ENCODE measurements around the gene NCAPG2. TPM values are rescaled to one million over a fixed set of nuclear protein-coding genes. Genes with fewer than 3 reads are reported as not detected.

The NCAPG2 gene
- total and polyA plus RNA-seq, 2 experiments from 2014 or later = 38.7 to 91.2 TPM

DNA sequence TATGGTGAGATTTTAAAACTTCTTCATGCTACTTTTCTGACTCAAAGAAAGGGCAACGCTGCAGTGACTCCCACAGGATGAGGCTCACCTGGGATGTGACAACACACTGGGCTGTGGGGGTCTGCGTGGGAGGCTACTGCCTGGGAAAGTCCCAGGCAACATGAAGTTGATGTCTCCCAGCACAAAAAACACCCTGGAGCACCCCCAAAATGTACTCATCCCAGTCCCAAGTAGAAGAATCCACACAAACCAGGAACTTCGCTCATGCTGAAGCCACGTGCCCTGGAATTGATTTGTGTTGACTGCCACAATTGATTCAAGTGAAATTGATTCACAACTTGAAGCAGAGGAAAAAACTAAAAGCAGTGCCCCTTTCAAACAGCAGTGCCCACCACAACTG is 92.1 kb downstream of the NCAPG2 start:
- Histone ChIP-seq H3K36me3 (ENCODE audit: insufficient read depth) (no peaks in the 10 kb centered on the region), H3K9me2 (ENCODE audit: insufficient read depth) (no peaks in the 10 kb centered on the region), H3K27me3 (ENCODE audit: insufficient read depth) (no peaks in the 10 kb centered on the region), H3K79me2 (replicated peaks; ENCODE audit: insufficient read depth) (peaks cover 18% of the 10 kb centered on the region), H3K4me3 (no peak overlapping the region), H4K20me1 (replicated peaks; ENCODE audit: insufficient read depth) (no peaks in the 10 kb centered on the region), H3K4me1 (ENCODE audit: insufficient read depth) (peaks cover 29% of the 10 kb centered on the region), H3K27ac (ENCODE audit: low read depth) (peak overlapping the region; percentile 56; the same call in 1 of the 2 replicates), H2AFZ (no peak overlapping the region), H3F3A (replicated peaks; ENCODE audit: low read depth) (no peaks in the 10 kb centered on the region), H3K4me2 (no peak overlapping the region)
- no peak overlapping the region for H3K4me3 Mint-ChIP-seq
- ATAC-seq (no peak), DNase-seq (ENCODE audit: low spot score) (no peak)
- peaks cover 24% of the 10 kb centered on the region for H3K36me3 Mint-ChIP-seq (ENCODE audit: low read depth)
- H3K9me3 Mint-ChIP-seq = no peaks in the 10 kb centered on the region; the same call in 2 of the 3 replicates
- TF ChIP-seq, protein P1, sequence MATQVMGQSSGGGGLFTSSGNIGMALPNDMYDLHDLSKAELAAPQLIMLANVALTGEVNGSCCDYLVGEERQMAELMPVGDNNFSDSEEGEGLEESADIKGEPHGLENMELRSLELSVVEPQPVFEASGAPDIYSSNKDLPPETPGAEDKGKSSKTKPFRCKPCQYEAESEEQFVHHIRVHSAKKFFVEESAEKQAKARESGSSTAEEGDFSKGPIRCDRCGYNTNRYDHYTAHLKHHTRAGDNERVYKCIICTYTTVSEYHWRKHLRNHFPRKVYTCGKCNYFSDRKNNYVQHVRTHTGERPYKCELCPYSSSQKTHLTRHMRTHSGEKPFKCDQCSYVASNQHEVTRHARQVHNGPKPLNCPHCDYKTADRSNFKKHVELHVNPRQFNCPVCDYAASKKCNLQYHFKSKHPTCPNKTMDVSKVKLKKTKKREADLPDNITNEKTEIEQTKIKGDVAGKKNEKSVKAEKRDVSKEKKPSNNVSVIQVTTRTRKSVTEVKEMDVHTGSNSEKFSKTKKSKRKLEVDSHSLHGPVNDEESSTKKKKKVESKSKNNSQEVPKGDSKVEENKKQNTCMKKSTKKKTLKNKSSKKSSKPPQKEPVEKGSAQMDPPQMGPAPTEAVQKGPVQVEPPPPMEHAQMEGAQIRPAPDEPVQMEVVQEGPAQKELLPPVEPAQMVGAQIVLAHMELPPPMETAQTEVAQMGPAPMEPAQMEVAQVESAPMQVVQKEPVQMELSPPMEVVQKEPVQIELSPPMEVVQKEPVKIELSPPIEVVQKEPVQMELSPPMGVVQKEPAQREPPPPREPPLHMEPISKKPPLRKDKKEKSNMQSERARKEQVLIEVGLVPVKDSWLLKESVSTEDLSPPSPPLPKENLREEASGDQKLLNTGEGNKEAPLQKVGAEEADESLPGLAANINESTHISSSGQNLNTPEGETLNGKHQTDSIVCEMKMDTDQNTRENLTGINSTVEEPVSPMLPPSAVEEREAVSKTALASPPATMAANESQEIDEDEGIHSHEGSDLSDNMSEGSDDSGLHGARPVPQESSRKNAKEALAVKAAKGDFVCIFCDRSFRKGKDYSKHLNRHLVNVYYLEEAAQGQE (IDR thresholded peaks at IDR 0.05; ENCODE audit: unreplicated experiment) = no peak
- TF ChIP-seq EZH2phosphoT487 (IDR thresholded peaks at IDR 0.05; ENCODE audit: unreplicated experiment) (no peak), ZNF114 (CRISPR knock-in tag; IDR thresholded peaks at IDR 0.05) (no peak), ETS1 (IDR thresholded peaks at IDR 0.05) (no peak), JUNB (IDR thresholded peaks at IDR 0.05; ENCODE audit: unreplicated experiment) (no peak), NANOG (IDR thresholded peaks at IDR 0.05; ENCODE audit: borderline replicate concordance) (no peak), ZNF331 (CRISPR knock-in tag; IDR thresholded peaks at IDR 0.05; ENCODE audit: low read depth) (no peak), CTCF (conservative IDR thresholded peaks at IDR 0.05; ENCODE audit: low read depth in 2 of 2) (no peak), CREB1 (CRISPR knock-in tag; IDR thresholded peaks at IDR 0.05; ENCODE audit: low read depth) (no peak), POLR2AphosphoS5 (IDR thresholded peaks at IDR 0.05; ENCODE audit: low read depth) (no peak), STAT1 (IDR thresholded peaks at IDR 0.05; ENCODE audit: unreplicated experiment) (no peak), EZH2 (IDR thresholded peaks at IDR 0.05; ENCODE audit: low read depth, unreplicated experiment) (no peak)
- TF ChIP-seq, protein P2, sequence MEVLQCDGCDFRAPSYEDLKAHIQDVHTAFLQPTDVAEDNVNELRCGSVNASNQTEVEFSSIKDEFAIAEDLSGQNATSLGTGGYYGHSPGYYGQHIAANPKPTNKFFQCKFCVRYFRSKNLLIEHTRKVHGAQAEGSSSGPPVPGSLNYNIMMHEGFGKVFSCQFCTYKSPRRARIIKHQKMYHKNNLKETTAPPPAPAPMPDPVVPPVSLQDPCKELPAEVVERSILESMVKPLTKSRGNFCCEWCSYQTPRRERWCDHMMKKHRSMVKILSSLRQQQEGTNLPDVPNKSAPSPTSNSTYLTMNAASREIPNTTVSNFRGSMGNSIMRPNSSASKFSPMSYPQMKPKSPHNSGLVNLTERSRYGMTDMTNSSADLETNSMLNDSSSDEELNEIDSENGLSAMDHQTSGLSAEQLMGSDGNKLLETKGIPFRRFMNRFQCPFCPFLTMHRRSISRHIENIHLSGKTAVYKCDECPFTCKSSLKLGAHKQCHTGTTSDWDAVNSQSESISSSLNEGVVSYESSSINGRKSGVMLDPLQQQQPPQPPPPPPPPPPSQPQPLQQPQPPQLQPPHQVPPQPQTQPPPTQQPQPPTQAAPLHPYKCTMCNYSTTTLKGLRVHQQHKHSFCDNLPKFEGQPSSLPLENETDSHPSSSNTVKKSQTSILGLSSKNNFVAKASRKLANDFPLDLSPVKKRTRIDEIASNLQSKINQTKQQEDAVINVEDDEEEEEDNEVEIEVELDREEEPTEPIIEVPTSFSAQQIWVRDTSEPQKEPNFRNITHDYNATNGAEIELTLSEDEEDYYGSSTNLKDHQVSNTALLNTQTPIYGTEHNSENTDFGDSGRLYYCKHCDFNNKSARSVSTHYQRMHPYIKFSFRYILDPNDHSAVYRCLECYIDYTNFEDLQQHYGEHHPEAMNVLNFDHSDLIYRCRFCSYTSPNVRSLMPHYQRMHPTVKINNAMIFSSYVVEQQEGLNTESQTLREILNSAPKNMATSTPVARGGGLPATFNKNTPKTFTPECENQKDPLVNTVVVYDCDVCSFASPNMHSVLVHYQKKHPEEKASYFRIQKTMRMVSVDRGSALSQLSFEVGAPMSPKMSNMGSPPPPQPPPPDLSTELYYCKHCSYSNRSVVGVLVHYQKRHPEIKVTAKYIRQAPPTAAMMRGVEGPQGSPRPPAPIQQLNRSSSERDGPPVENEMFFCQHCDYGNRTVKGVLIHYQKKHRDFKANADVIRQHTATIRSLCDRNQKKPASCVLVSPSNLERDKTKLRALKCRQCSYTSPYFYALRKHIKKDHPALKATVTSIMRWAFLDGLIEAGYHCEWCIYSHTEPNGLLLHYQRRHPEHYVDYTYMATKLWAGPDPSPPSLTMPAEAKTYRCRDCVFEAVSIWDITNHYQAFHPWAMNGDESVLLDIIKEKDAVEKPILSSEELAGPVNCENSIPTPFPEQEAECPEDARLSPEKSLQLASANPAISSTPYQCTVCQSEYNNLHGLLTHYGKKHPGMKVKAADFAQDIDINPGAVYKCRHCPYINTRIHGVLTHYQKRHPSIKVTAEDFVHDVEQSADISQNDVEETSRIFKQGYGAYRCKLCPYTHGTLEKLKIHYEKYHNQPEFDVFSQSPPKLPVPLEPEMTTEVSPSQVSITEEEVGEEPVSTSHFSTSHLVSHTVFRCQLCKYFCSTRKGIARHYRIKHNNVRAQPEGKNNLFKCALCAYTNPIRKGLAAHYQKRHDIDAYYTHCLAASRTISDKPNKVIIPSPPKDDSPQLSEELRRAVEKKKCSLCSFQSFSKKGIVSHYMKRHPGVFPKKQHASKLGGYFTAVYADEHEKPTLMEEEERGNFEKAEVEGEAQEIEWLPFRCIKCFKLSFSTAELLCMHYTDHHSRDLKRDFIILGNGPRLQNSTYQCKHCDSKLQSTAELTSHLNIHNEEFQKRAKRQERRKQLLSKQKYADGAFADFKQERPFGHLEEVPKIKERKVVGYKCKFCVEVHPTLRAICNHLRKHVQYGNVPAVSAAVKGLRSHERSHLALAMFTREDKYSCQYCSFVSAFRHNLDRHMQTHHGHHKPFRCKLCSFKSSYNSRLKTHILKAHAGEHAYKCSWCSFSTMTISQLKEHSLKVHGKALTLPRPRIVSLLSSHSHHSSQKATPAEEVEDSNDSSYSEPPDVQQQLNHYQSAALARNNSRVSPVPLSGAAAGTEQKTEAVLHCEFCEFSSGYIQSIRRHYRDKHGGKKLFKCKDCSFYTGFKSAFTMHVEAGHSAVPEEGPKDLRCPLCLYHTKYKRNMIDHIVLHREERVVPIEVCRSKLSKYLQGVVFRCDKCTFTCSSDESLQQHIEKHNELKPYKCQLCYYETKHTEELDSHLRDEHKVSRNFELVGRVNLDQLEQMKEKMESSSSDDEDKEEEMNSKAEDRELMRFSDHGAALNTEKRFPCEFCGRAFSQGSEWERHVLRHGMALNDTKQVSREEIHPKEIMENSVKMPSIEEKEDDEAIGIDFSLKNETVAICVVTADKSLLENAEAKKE (CRISPR knock-in tag; IDR thresholded peaks at IDR 0.05) = no peak
- H3K27ac Mint-ChIP-seq = peak overlapping the region; percentile 36
- peaks cover 29% of the 10 kb centered on the region for H3K4me1 Mint-ChIP-seq
- peaks cover 8% of the 10 kb centered on the region for H3K27me3 Mint-ChIP-seq (ENCODE audit: insufficient read depth, low read depth, poor library complexity)

All from GM23338 (cell line).